ENCODE data around the gene INO80. TPM values are rescaled to one million over a fixed set of nuclear protein-coding genes. Genes with fewer than 3 reads are reported as not detected.

Gene INO80
- total RNA-seq, 4 donors from 2014 or later = 25.5 to 33.0 (median 27.8) TPM

GRCh38 chr15:41024885-41025284 is 91.2 kb downstream of the INO80 start:
- H3K4me1 ChIP-seq = peaks cover 0 to 5% of the 10 kb centered on the region in 2 donors
- no peaks in the 10 kb centered on the region for H3K9me3 ChIP-seq
- no peaks in the 10 kb centered on the region for H3K27me3 ChIP-seq
- intact Hi-C loops (cut with DNase I; ENCODE audit: low total_unique reads) = loop anchor here (5.0 kb wide), 1 partner anchor 162 kb away; no protein-coding TSS in a partner anchor
- H3K36me3 ChIP-seq = peaks cover 0 to 23% of the 10 kb centered on the region in 2 donors
- ATAC-seq (no peak), DNase-seq (no peak)
- H3K4me3 ChIP-seq = no peak overlapping the region
- in situ Hi-C loops (cut with MboI; ENCODE audit: low sequenced_read_pairs in 4 of 4) = loop anchor here (5.0 to 10.0 kb wide), 2 partner anchors 118 to 120 kb away; no protein-coding TSS in a partner anchor
- H3K27ac ChIP-seq = peak overlapping the region in 1 of 4 donors; percentile 41
- TF ChIP-seq POLR2A (IDR thresholded peaks at IDR 0.05) (no peak), CTCF (IDR thresholded peaks at IDR 0.05 in 4 of 5, conservative IDR thresholded peaks at IDR 0.05 in 1 of 5) (no peak)

- peak overlapping the region in 2 of 4 donors; percentile 3 to 41 for H3K27ac ChIP-seq
- H3K36me3 ChIP-seq = peaks cover 0 to 31% of the 10 kb centered on the region in 2 donors
- intact Hi-C loops (cut with DNase I; ENCODE audit: low total_unique reads) (loop anchor here (5.0 kb wide), 1 partner anchor 163 kb away; no protein-coding TSS in a partner anchor), in situ Hi-C loops (cut with MboI; ENCODE audit: low sequenced_read_pairs in 4 of 4) (loop anchor here (5.0 to 10.0 kb wide), 2 partner anchors 117 to 119 kb away; no protein-coding TSS in a partner anchor)
- H3K4me3 ChIP-seq = no peak overlapping the region
- ATAC-seq (no peak), DNase-seq (no peak)
- H3K4me1 ChIP-seq = peaks cover 0 to 5% of the 10 kb centered on the region in 2 donors
- TF ChIP-seq CTCF (IDR thresholded peaks at IDR 0.05 in 4 of 5, conservative IDR thresholded peaks at IDR 0.05 in 1 of 5) (no peak), POLR2A (IDR thresholded peaks at IDR 0.05) (no peak)
- H3K9me3 ChIP-seq = no peaks in the 10 kb centered on the region
- H3K27me3 ChIP-seq = no peaks in the 10 kb centered on the region
Measured at GRCh38 chr15:41024131-41024530, 91.9 kb downstream of the INO80 start.

GRCh38 chr15:41022487-41023090 is 93.5 kb downstream of the INO80 start:
- Histone ChIP-seq H3K4me1 (peaks cover 6 to 13% of the 10 kb centered on the region in 2 donors), H3K27me3 (no peaks in the 10 kb centered on the region), H3K4me3 (no peak overlapping the region), H3K27ac (no peak overlapping the region), H3K9me3 (no peaks in the 10 kb centered on the region), H3K36me3 (peaks cover 0 to 43% of the 10 kb centered on the region in 2 donors)
- DNase-seq (peak in 1 of 2 donors; percentile 17), ATAC-seq (peak in 1 of 2 donors; percentile 62)
- peak; percentile 45 to 74 (median 60) for TF ChIP-seq CTCF (IDR thresholded peaks at IDR 0.05 in 4 of 5, conservative IDR thresholded peaks at IDR 0.05 in 1 of 5)
- no peak for TF ChIP-seq POLR2A (IDR thresholded peaks at IDR 0.05)
- intact Hi-C loops (cut with DNase I; ENCODE audit: low total_unique reads) = loop anchor here (1.0 to 5.0 kb wide), 2 partner anchors 118 to 165 kb away; no protein-coding TSS in a partner anchor
- in situ Hi-C loops (cut with MboI; ENCODE audit: low sequenced_read_pairs in 4 of 4) = loop anchor here (5.0 to 10.0 kb wide), 2 partner anchors 115 to 118 kb away; no protein-coding TSS in a partner anchor

GRCh38 chr15:41020829-41021228 is 95.3 kb downstream of the INO80 start:
- ATAC-seq (no peak), DNase-seq (no peak)
- Histone ChIP-seq H3K4me1 (peaks cover 6 to 16% of the 10 kb centered on the region in 2 donors), H3K27ac (peak overlapping the region in 2 of 4 donors; percentile 2 to 29), H3K36me3 (peaks cover 0 to 28% of the 10 kb centered on the region in 2 donors), H3K4me3 (no peak overlapping the region), H3K27me3 (no peaks in the 10 kb centered on the region), H3K9me3 (no peaks in the 10 kb centered on the region)
- intact Hi-C loops (cut with DNase I; ENCODE audit: low total_unique reads) = loop anchor here (5.0 kb wide), 1 partner anchor 166 kb away; no protein-coding TSS in a partner anchor
- in situ Hi-C loops (cut with MboI; ENCODE audit: low sequenced_read_pairs in 4 of 4) = loop anchor here (5.0 to 10.0 kb wide), 2 partner anchors 114 to 116 kb away; no protein-coding TSS in a partner anchor
- TF ChIP-seq CTCF (IDR thresholded peaks at IDR 0.05 in 4 of 5, conservative IDR thresholded peaks at IDR 0.05 in 1 of 5) (no peak), POLR2A (IDR thresholded peaks at IDR 0.05) (no peak)
